ENCODE data around the gene GPATCH2L. TPM values are rescaled to one million over a fixed set of nuclear protein-coding genes. Genes with fewer than 3 reads are reported as not detected.

GPATCH2L gene
- total RNA-seq, 4 donors from 2014 or later: 42.4 to 59.1 (median 48.3) TPM

DNA sequence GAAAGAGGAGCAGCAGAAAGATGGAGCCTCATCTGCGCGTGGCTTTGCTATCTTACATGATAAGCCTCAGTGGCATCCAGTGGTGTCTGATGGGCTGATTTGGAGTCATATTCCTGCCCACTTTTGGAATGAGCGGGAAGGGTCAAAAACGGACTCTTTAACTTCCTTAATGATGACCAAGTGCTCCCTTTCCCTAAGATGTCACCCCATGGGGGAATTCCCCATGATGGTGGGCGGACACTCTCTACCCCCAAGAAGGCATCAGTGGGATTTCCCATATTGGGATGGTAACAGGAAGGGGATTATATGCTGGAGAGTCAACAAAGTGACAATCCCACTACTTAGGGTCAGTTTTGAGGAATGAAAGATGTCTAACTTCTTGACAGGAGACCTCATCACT lies 110.9 kb downstream of the GPATCH2L start:
- 95% methylated on average over 5 of the region's 5 CpGs for whole genome bisulfite sequencing
- Histone ChIP-seq H3K27me3 (no peaks in the 10 kb centered on the region), H3K27ac (replicated peaks in 1 of 4) (no peak overlapping the region), H3K4me3 (no peak overlapping the region), H3K36me3 (no peaks in the 10 kb centered on the region), H3K4me1 (peaks cover 4 to 8% (median 7%) of the 10 kb centered on the region in 4 donors), H3K9me3 (no peaks in the 10 kb centered on the region)
- intact Hi-C loops (cut with DNase I): no loop called here
- TF ChIP-seq, protein P1, sequence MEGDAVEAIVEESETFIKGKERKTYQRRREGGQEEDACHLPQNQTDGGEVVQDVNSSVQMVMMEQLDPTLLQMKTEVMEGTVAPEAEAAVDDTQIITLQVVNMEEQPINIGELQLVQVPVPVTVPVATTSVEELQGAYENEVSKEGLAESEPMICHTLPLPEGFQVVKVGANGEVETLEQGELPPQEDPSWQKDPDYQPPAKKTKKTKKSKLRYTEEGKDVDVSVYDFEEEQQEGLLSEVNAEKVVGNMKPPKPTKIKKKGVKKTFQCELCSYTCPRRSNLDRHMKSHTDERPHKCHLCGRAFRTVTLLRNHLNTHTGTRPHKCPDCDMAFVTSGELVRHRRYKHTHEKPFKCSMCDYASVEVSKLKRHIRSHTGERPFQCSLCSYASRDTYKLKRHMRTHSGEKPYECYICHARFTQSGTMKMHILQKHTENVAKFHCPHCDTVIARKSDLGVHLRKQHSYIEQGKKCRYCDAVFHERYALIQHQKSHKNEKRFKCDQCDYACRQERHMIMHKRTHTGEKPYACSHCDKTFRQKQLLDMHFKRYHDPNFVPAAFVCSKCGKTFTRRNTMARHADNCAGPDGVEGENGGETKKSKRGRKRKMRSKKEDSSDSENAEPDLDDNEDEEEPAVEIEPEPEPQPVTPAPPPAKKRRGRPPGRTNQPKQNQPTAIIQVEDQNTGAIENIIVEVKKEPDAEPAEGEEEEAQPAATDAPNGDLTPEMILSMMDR (IDR thresholded peaks at IDR 0.05): no peak
- TF ChIP-seq POLR2AphosphoS5 (IDR thresholded peaks at IDR 0.05): no peak
- TF ChIP-seq POLR2A (IDR thresholded peaks at IDR 0.05; ENCODE audit: low read depth): no peak
- no peak for TF ChIP-seq EP300 (IDR thresholded peaks at IDR 0.05)
- DNase-seq (ENCODE audit: extremely low spot score): peak; percentile 74

Other genes starting within 250 kb of the GPATCH2L start
- 10 to 100 TPM; 12.0 to 47.1 (median 23.2) TPM for gene TGFB3, start 169.9 kb upstream of the GPATCH2L start, total RNA-seq
- gene IFT43, start 166.2 kb upstream of the GPATCH2L start, total RNA-seq: 10 to 100 TPM; 36.7 to 51.0 (median 42.3) TPM
- gene ESRRB, start 224.2 kb downstream of the GPATCH2L start, total RNA-seq: under 1 TPM in 2 of 4 donors, not detected in 2; 0.17 to 0.26 TPM

Measured in esophagus muscularis mucosa (tissue), 4 donors.